Measurements from ENCODE around the gene GIT1. TPM values are rescaled to one million over a fixed set of nuclear protein-coding genes. Genes with fewer than 3 reads are reported as not detected.

The GIT1 gene
- total and polyA plus RNA-seq, 7 experiments from 2014 or later = 6.8 to 76.3 (median 49.1) TPM

- no peaks in the 10 kb centered on the region for H3K27me3 ChIP-seq (ENCODE audit: control insufficient read depth in 2 of 2, insufficient read depth in 2 of 2, low read length in 2 of 2)
- ATAC-seq (no peak), DNase-seq (no peak)
- H3K4me1 ChIP-seq (ENCODE audit: control insufficient read depth in 2 of 2, insufficient read depth in 2 of 2, low read length in 2 of 2) = peaks cover 14 to 16% of the 10 kb centered on the region in 2 donors
- H3K36me3 ChIP-seq (ENCODE audit: control insufficient read depth in 2 of 3, insufficient read depth in 3 of 3, low read length in 3 of 3) = no peaks in the 10 kb centered on the region
- H3K27ac Mint-ChIP-seq = no peak overlapping the region
- ChIA-PET POLR2A (no interaction called here), CTCF (interaction anchor here (0.5 to 2.5 kb wide), 3 partner anchors 16 to 32 kb away, joined by 3 to 6 read pairs (median 3); no protein-coding TSS in a partner anchor)
- H3K4me3 ChIP-seq (ENCODE audit: low read length) = no peak overlapping the region
- H3K9me3 Mint-ChIP-seq = no peaks in the 10 kb centered on the region
- H3K9me3 ChIP-seq (ENCODE audit: control insufficient read depth in 2 of 3, low read length in 3 of 3) = no peaks in the 10 kb centered on the region
- H3K4me1 Mint-ChIP-seq = peaks cover 0 to 20% (median 17%) of the 10 kb centered on the region in 7 donors
- peak overlapping the region in 2 of 10 donors; percentile 8 to 19 for H3K4me3 Mint-ChIP-seq
- no peaks in the 10 kb centered on the region for H3K27me3 Mint-ChIP-seq
- intact Hi-C loops (cut with micrococcal nuclease) = loop anchor here in 1 of 2 donors (10.0 kb wide), 1 partner anchor 504 kb away; the partner anchor contains the start of gene NSRP1
- no peaks in the 10 kb centered on the region for H3K36me3 Mint-ChIP-seq
- H3K27ac ChIP-seq (ENCODE audit: low read depth, low read length) = no peak overlapping the region
These were observed 20.9 kb upstream of the GIT1 start for GRCh38 chr17:29610395-29610794.

GRCh38 chr17:29608986-29609385 is 19.5 kb upstream of the GIT1 start:
- H3K4me1 ChIP-seq (ENCODE audit: control insufficient read depth in 2 of 2, insufficient read depth in 2 of 2, low read length in 2 of 2) = peaks cover 6% of the 10 kb centered on the region in 2 donors
- Mint-ChIP-seq H3K36me3 (no peaks in the 10 kb centered on the region), H3K4me3 (no peak overlapping the region), H3K27ac (no peak overlapping the region), H3K27me3 (no peaks in the 10 kb centered on the region), H3K4me1 (peaks cover 0 to 9% (median 4%) of the 10 kb centered on the region in 7 donors), H3K9me3 (no peaks in the 10 kb centered on the region)
- ATAC-seq = no peak
- H3K4me3 ChIP-seq (ENCODE audit: low read length) = no peak overlapping the region
- ChIA-PET POLR2A (interaction anchor here (0.5 kb wide), 1 partner anchor 32 kb away, joined by 3 read pairs; no protein-coding TSS in a partner anchor), CTCF (interaction anchor here (1.1 to 1.2 kb wide), 2 partner anchors 9 to 24 kb away, joined by 3 to 4 read pairs; no protein-coding TSS in a partner anchor)
- no peak overlapping the region for H3K27ac ChIP-seq (ENCODE audit: low read depth, low read length)
- H3K27me3 ChIP-seq (ENCODE audit: control insufficient read depth in 2 of 2, insufficient read depth in 2 of 2, low read length in 2 of 2) = no peaks in the 10 kb centered on the region
- intact Hi-C loops (cut with micrococcal nuclease) = no loop called here
- DNase-seq = no peak
- no peaks in the 10 kb centered on the region for H3K36me3 ChIP-seq (ENCODE audit: control insufficient read depth in 2 of 3, insufficient read depth in 3 of 3, low read length in 3 of 3)
- H3K9me3 ChIP-seq (ENCODE audit: control insufficient read depth in 2 of 3, low read length in 3 of 3) = no peaks in the 10 kb centered on the region

GRCh38 chr17:29607557-29608195 is 18.2 kb upstream of the GIT1 start:
- Histone ChIP-seq H3K27ac (ENCODE audit: low read depth, low read length) (no peak overlapping the region), H3K36me3 (ENCODE audit: control insufficient read depth in 2 of 3, insufficient read depth in 3 of 3, low read length in 3 of 3) (no peaks in the 10 kb centered on the region), H3K4me1 (ENCODE audit: control insufficient read depth in 2 of 2, insufficient read depth in 2 of 2, low read length in 2 of 2) (no peaks in the 10 kb centered on the region), H3K9me3 (ENCODE audit: control insufficient read depth in 2 of 3, low read length in 3 of 3) (no peaks in the 10 kb centered on the region), H3K4me3 (ENCODE audit: low read length) (no peak overlapping the region), H3K27me3 (ENCODE audit: control insufficient read depth in 2 of 2, insufficient read depth in 2 of 2, low read length in 2 of 2) (no peaks in the 10 kb centered on the region)
- Mint-ChIP-seq H3K4me3 (no peak overlapping the region), H3K4me1 (peaks cover 0 to 4% (median 0%) of the 10 kb centered on the region in 7 donors), H3K36me3 (no peaks in the 10 kb centered on the region), H3K27ac (peak overlapping the region in 1 of 9 donors; percentile 34), H3K9me3 (no peaks in the 10 kb centered on the region), H3K27me3 (no peaks in the 10 kb centered on the region)
- DNase-seq (no peak), ATAC-seq (no peak)
- intact Hi-C loops (cut with micrococcal nuclease) = no loop called here
- CTCF ChIA-PET = interaction anchor here (1.1 kb wide), 1 partner anchor 22 kb away, joined by 3 read pairs; no protein-coding TSS in a partner anchor
- POLR2A ChIA-PET = interaction anchor here (0.9 kb wide), 1 partner anchor 12 kb away, joined by 3 read pairs; no protein-coding TSS in a partner anchor

- ChIA-PET POLR2A (interaction anchor here (0.8 kb wide), 1 partner anchor 12 kb away, joined by 4 read pairs; no protein-coding TSS in a partner anchor), CTCF (interaction anchor here (0.6 kb wide), 1 partner anchor 175 kb away, joined by 3 read pairs; no protein-coding TSS in a partner anchor)
- H3K4me3 ChIP-seq (ENCODE audit: low read length) = no peak overlapping the region
- H3K27ac ChIP-seq (ENCODE audit: low read depth, low read length) = no peak overlapping the region
- peaks cover 0 to 4% (median 0%) of the 10 kb centered on the region in 7 donors for H3K4me1 Mint-ChIP-seq
- H3K36me3 Mint-ChIP-seq = no peaks in the 10 kb centered on the region
- H3K4me3 Mint-ChIP-seq = no peak overlapping the region
- intact Hi-C loops (cut with micrococcal nuclease) = no loop called here
- no peaks in the 10 kb centered on the region for H3K9me3 ChIP-seq (ENCODE audit: control insufficient read depth in 2 of 3, low read length in 3 of 3)
- H3K9me3 Mint-ChIP-seq = no peaks in the 10 kb centered on the region
- no peak overlapping the region for H3K27ac Mint-ChIP-seq
- no peak for ATAC-seq
- H3K27me3 Mint-ChIP-seq = peaks cover 0 to 2% (median 0%) of the 10 kb centered on the region in 5 donors
- DNase-seq = no peak
- no peaks in the 10 kb centered on the region for H3K27me3 ChIP-seq (ENCODE audit: control insufficient read depth in 2 of 2, insufficient read depth in 2 of 2, low read length in 2 of 2)
- no peaks in the 10 kb centered on the region for H3K4me1 ChIP-seq (ENCODE audit: control insufficient read depth in 2 of 2, insufficient read depth in 2 of 2, low read length in 2 of 2)
- no peaks in the 10 kb centered on the region for H3K36me3 ChIP-seq (ENCODE audit: control insufficient read depth in 2 of 3, insufficient read depth in 3 of 3, low read length in 3 of 3)
These were observed 13.7 kb upstream of the GIT1 start for GRCh38 chr17:29603109-29603674.

GRCh38 chr17:29597361-29598172 is 8.1 kb upstream of the GIT1 start:
- intact Hi-C loops (cut with micrococcal nuclease) = no loop called here
- CTCF ChIA-PET = interaction anchor here (1.0 to 3.9 kb wide), 2 partner anchors 16 to 19 kb away, joined by 3 to 14 read pairs; no protein-coding TSS in a partner anchor
- Histone ChIP-seq H3K4me1 (ENCODE audit: control insufficient read depth in 2 of 2, insufficient read depth in 2 of 2, low read length in 2 of 2) (peaks cover 7 to 8% of the 10 kb centered on the region in 2 donors), H3K27ac (ENCODE audit: low read depth, low read length) (no peak overlapping the region), H3K36me3 (ENCODE audit: control insufficient read depth in 2 of 3, insufficient read depth in 3 of 3, low read length in 3 of 3) (no peaks in the 10 kb centered on the region), H3K4me3 (ENCODE audit: low read length) (no peak overlapping the region), H3K9me3 (ENCODE audit: control insufficient read depth in 2 of 3, low read length in 3 of 3) (no peaks in the 10 kb centered on the region), H3K27me3 (ENCODE audit: control insufficient read depth in 2 of 2, insufficient read depth in 2 of 2, low read length in 2 of 2) (no peaks in the 10 kb centered on the region)
- ATAC-seq (no peak), DNase-seq (no peak)
- POLR2A ChIA-PET = interaction anchor here (1.0 kb wide), 1 partner anchor 19 kb away, joined by 3 read pairs; no protein-coding TSS in a partner anchor
- Mint-ChIP-seq H3K4me3 (no peak overlapping the region), H3K27ac (no peak overlapping the region), H3K36me3 (no peaks in the 10 kb centered on the region), H3K27me3 (peaks cover 0 to 2% (median 0%) of the 10 kb centered on the region in 5 donors), H3K4me1 (peaks cover 0 to 9% (median 3%) of the 10 kb centered on the region in 7 donors), H3K9me3 (no peaks in the 10 kb centered on the region)

- intact Hi-C loops (cut with micrococcal nuclease) = no loop called here
- peaks cover 13% of the 10 kb centered on the region in 2 donors for H3K4me1 ChIP-seq (ENCODE audit: control insufficient read depth in 2 of 2, insufficient read depth in 2 of 2, low read length in 2 of 2)
- DNase-seq (no peak), ATAC-seq (no peak)
- H3K4me3 ChIP-seq (ENCODE audit: low read length) = no peak overlapping the region
- H3K36me3 ChIP-seq (ENCODE audit: control insufficient read depth in 2 of 3, insufficient read depth in 3 of 3, low read length in 3 of 3) = no peaks in the 10 kb centered on the region
- H3K36me3 Mint-ChIP-seq = no peaks in the 10 kb centered on the region
- POLR2A ChIA-PET = interaction anchor here (1.0 kb wide), 1 partner anchor 18 kb away, joined by 3 read pairs; no protein-coding TSS in a partner anchor
- no peaks in the 10 kb centered on the region for H3K9me3 ChIP-seq (ENCODE audit: control insufficient read depth in 2 of 3, low read length in 3 of 3)
- H3K27me3 Mint-ChIP-seq = peaks cover 0 to 2% (median 0%) of the 10 kb centered on the region in 5 donors
- CTCF ChIA-PET = interaction anchor here (3.9 kb wide), 1 partner anchor 20 kb away, joined by 14 read pairs; no protein-coding TSS in a partner anchor
- H3K4me3 Mint-ChIP-seq = peak overlapping the region in 1 of 10 donors; percentile 58
- no peak overlapping the region for H3K27ac Mint-ChIP-seq
- H3K27ac ChIP-seq (ENCODE audit: low read depth, low read length) = no peak overlapping the region
- H3K4me1 Mint-ChIP-seq = peaks cover 0 to 16% (median 11%) of the 10 kb centered on the region in 7 donors
- H3K27me3 ChIP-seq (ENCODE audit: control insufficient read depth in 2 of 2, insufficient read depth in 2 of 2, low read length in 2 of 2) = no peaks in the 10 kb centered on the region
- H3K9me3 Mint-ChIP-seq = no peaks in the 10 kb centered on the region
These were observed 7.4 kb upstream of the GIT1 start for GRCh38 chr17:29596811-29597210.
